ENCODE data around the gene TMEM143.
"Not testable (repeated sequence)": the region's sequence is repeated elsewhere in the genome, so short reads cannot be mapped to it uniquely, and the experiment has no call there.

The TMEM143 gene

GRCh38 chr19:48318286-48318987 is 45.3 kb downstream of the TMEM143 start:
- peaks cover 0 to 3% (median 0%) of the 10 kb centered on the region in 3 experiments for H3K27me3 ChIP-seq (ENCODE audit: control insufficient read depth in 3 of 3, insufficient read depth in 3 of 3, low read depth in 1 of 3, low read length in 3 of 3)
- H3K4me2 ChIP-seq (ENCODE audit: insufficient read depth, low read length, poor library complexity, severe bottlenecking), result no peak overlapping the region
- peak overlapping the region; percentile 30 for H2BK12ac ChIP-seq (ENCODE audit: low read length)
- no peak for DNase-seq (ENCODE audit: low spot score)
- H3K14ac ChIP-seq (ENCODE audit: low read length), result no peak overlapping the region
- H2BK15ac ChIP-seq (ENCODE audit: low read length), result peak overlapping the region; percentile 72
- peak overlapping the region; percentile 74 for H2AK5ac ChIP-seq (ENCODE audit: low read depth, low read length)
- no peaks in the 10 kb centered on the region for H3K9me3 ChIP-seq (replicated peaks in 1 of 2; ENCODE audit: control insufficient read depth in 2 of 2, insufficient read depth in 1 of 2, low read depth in 1 of 2, low read length in 2 of 2)
- no peak overlapping the region for H3K27ac ChIP-seq (replicated peaks; ENCODE audit: low read length)
- H3K4me1 ChIP-seq (ENCODE audit: control insufficient read depth in 2 of 2, insufficient read depth in 1 of 2, low read depth in 1 of 2, low read length in 2 of 2), result peaks cover 0 to 11% of the 10 kb centered on the region in 2 donors
- H3K9ac ChIP-seq (ENCODE audit: low read depth, low read length, poor library complexity), result no peak overlapping the region
- H4K8ac ChIP-seq (ENCODE audit: low read depth, low read length), result no peak overlapping the region
- H3K79me1 ChIP-seq (ENCODE audit: low read depth, low read length), result no peaks in the 10 kb centered on the region
- H4K91ac ChIP-seq (ENCODE audit: low read depth, low read length, poor library complexity), result no peak overlapping the region
- no peak overlapping the region for H3K23ac ChIP-seq (ENCODE audit: low read depth, low read length, poor library complexity)
- H3K18ac ChIP-seq (ENCODE audit: low read length), result no peak overlapping the region
- no peak overlapping the region for H2BK120ac ChIP-seq (ENCODE audit: low read depth, low read length)
- no peak overlapping the region for H2AFZ ChIP-seq (ENCODE audit: low read length)
- WGBS, 2 donors (ENCODE audit: extremely low coverage in 2 of 2, insufficient read length in 2 of 2, insufficient replicate concordance in 1 of 2), result no CpG with 5 or more reads among the region's 21 CpGs
- H3K4me3 ChIP-seq (ENCODE audit: low read length in 2 of 2), result no peak overlapping the region
- H3K4ac ChIP-seq (ENCODE audit: low read length), result no peak overlapping the region
- no peaks in the 10 kb centered on the region for H3K36me3 ChIP-seq (replicated peaks in 1 of 2; ENCODE audit: control insufficient read depth in 2 of 2, insufficient read depth in 2 of 2, low read length in 2 of 2)
- H2BK5ac ChIP-seq (ENCODE audit: low read length), result peak overlapping the region; percentile 85

GRCh38 chr19:48317708-48317960 is 46.1 kb downstream of the TMEM143 start:
- H4K91ac ChIP-seq (ENCODE audit: low read depth, low read length, poor library complexity); H3K4me3 ChIP-seq (ENCODE audit: low read length in 2 of 2); H3K79me1 ChIP-seq (ENCODE audit: low read depth, low read length); H3K14ac ChIP-seq (ENCODE audit: low read length); DNase-seq (ENCODE audit: low spot score); H4K8ac ChIP-seq (ENCODE audit: low read depth, low read length); H3K18ac ChIP-seq (ENCODE audit: low read length); H3K27ac ChIP-seq (replicated peaks; ENCODE audit: low read length); H3K9ac ChIP-seq (ENCODE audit: low read depth, low read length, poor library complexity); H3K9me3 ChIP-seq (replicated peaks in 1 of 2; ENCODE audit: control insufficient read depth in 2 of 2, insufficient read depth in 1 of 2, low read depth in 1 of 2, low read length in 2 of 2); H2BK12ac ChIP-seq (ENCODE audit: low read length); H2BK15ac ChIP-seq (ENCODE audit: low read length); H2BK5ac ChIP-seq (ENCODE audit: low read length); H2BK120ac ChIP-seq (ENCODE audit: low read depth, low read length); H2AK5ac ChIP-seq (ENCODE audit: low read depth, low read length); H2AFZ ChIP-seq (ENCODE audit: low read length); H3K4ac ChIP-seq (ENCODE audit: low read length); H3K4me2 ChIP-seq (ENCODE audit: insufficient read depth, low read length, poor library complexity, severe bottlenecking); H3K23ac ChIP-seq (ENCODE audit: low read depth, low read length, poor library complexity); H3K27me3 ChIP-seq (ENCODE audit: control insufficient read depth in 3 of 3, insufficient read depth in 3 of 3, low read depth in 1 of 3, low read length in 3 of 3); H3K36me3 ChIP-seq (replicated peaks in 1 of 2; ENCODE audit: control insufficient read depth in 2 of 2, insufficient read depth in 2 of 2, low read length in 2 of 2): not testable (repeated sequence)
- WGBS, 2 donors (ENCODE audit: extremely low coverage in 2 of 2, insufficient read length in 2 of 2, insufficient replicate concordance in 1 of 2), result no CpG with 5 or more reads among the region's 9 CpGs
- H3K4me1 ChIP-seq (ENCODE audit: control insufficient read depth in 2 of 2, insufficient read depth in 1 of 2, low read depth in 1 of 2, low read length in 2 of 2), result peaks cover 0 to 11% of the 10 kb centered on the region in 2 donors

- Histone ChIP-seq H3K4me1 (ENCODE audit: control insufficient read depth in 2 of 2, insufficient read depth in 1 of 2, low read depth in 1 of 2, low read length in 2 of 2) (peaks cover 0 to 6% of the 10 kb centered on the region in 2 donors), H3K23ac (ENCODE audit: low read depth, low read length, poor library complexity) (no peak overlapping the region), H3K36me3 (replicated peaks in 1 of 2; ENCODE audit: control insufficient read depth in 2 of 2, insufficient read depth in 2 of 2, low read length in 2 of 2) (no peaks in the 10 kb centered on the region), H2AFZ (ENCODE audit: low read length) (no peak overlapping the region), H2BK12ac (ENCODE audit: low read length) (no peak overlapping the region), H3K9me3 (replicated peaks in 1 of 2; ENCODE audit: control insufficient read depth in 2 of 2, insufficient read depth in 1 of 2, low read depth in 1 of 2, low read length in 2 of 2) (no peaks in the 10 kb centered on the region), H3K27me3 (ENCODE audit: control insufficient read depth in 3 of 3, insufficient read depth in 3 of 3, low read depth in 1 of 3, low read length in 3 of 3) (peaks cover 0 to 9% (median 0%) of the 10 kb centered on the region in 3 experiments), H3K4me2 (ENCODE audit: insufficient read depth, low read length, poor library complexity, severe bottlenecking) (no peak overlapping the region), H2AK5ac (ENCODE audit: low read depth, low read length) (no peak overlapping the region), H2BK120ac (ENCODE audit: low read depth, low read length) (no peak overlapping the region), H3K79me1 (ENCODE audit: low read depth, low read length) (no peaks in the 10 kb centered on the region), H3K27ac (replicated peaks; ENCODE audit: low read length) (no peak overlapping the region), H3K14ac (ENCODE audit: low read length) (no peak overlapping the region), H3K4ac (ENCODE audit: low read length) (no peak overlapping the region), H2BK5ac (ENCODE audit: low read length) (no peak overlapping the region), H2BK15ac (ENCODE audit: low read length) (no peak overlapping the region), H4K8ac (ENCODE audit: low read depth, low read length) (no peak overlapping the region), H3K9ac (ENCODE audit: low read depth, low read length, poor library complexity) (no peak overlapping the region), H4K91ac (ENCODE audit: low read depth, low read length, poor library complexity) (no peak overlapping the region), H3K18ac (ENCODE audit: low read length) (no peak overlapping the region), H3K4me3 (ENCODE audit: low read length in 2 of 2) (no peak overlapping the region)
- DNase-seq (ENCODE audit: low spot score), result no peak
- WGBS, 2 donors (ENCODE audit: extremely low coverage in 2 of 2, insufficient read length in 2 of 2, insufficient replicate concordance in 1 of 2), result no CpG with 5 or more reads among the region's 7 CpGs
Observed at GRCh38 chr19:48315712-48316111, 48.0 kb downstream of the TMEM143 start.

- H3K4me3 ChIP-seq (ENCODE audit: low read length in 2 of 2), result no peak overlapping the region
- no peak overlapping the region for H2AK5ac ChIP-seq (ENCODE audit: low read depth, low read length)
- peaks cover 2 to 5% of the 10 kb centered on the region in 2 donors for H3K4me1 ChIP-seq (ENCODE audit: control insufficient read depth in 2 of 2, insufficient read depth in 1 of 2, low read depth in 1 of 2, low read length in 2 of 2)
- DNase-seq (ENCODE audit: low spot score), result no peak
- no peak overlapping the region for H3K9ac ChIP-seq (ENCODE audit: low read depth, low read length, poor library complexity)
- H3K27me3 ChIP-seq (ENCODE audit: control insufficient read depth in 3 of 3, insufficient read depth in 3 of 3, low read depth in 1 of 3, low read length in 3 of 3), result peaks cover 0 to 6% (median 0%) of the 10 kb centered on the region in 3 experiments
- H3K36me3 ChIP-seq (replicated peaks in 1 of 2; ENCODE audit: control insufficient read depth in 2 of 2, insufficient read depth in 2 of 2, low read length in 2 of 2), result no peaks in the 10 kb centered on the region
- H2BK5ac ChIP-seq (ENCODE audit: low read length), result peak overlapping the region; percentile 15
- no peak overlapping the region for H2AFZ ChIP-seq (ENCODE audit: low read length)
- no peak overlapping the region for H2BK12ac ChIP-seq (ENCODE audit: low read length)
- H3K4me2 ChIP-seq (ENCODE audit: insufficient read depth, low read length, poor library complexity, severe bottlenecking), result no peak overlapping the region
- no peak overlapping the region for H3K14ac ChIP-seq (ENCODE audit: low read length)
- H3K27ac ChIP-seq (replicated peaks; ENCODE audit: low read length), result no peak overlapping the region
- H2BK120ac ChIP-seq (ENCODE audit: low read depth, low read length), result no peak overlapping the region
- H3K9me3 ChIP-seq (replicated peaks in 1 of 2; ENCODE audit: control insufficient read depth in 2 of 2, insufficient read depth in 1 of 2, low read depth in 1 of 2, low read length in 2 of 2), result no peaks in the 10 kb centered on the region
- WGBS, 2 donors (ENCODE audit: extremely low coverage in 2 of 2, insufficient read length in 2 of 2, insufficient replicate concordance in 1 of 2), result no CpG with 5 or more reads among the region's 11 CpGs
- H4K8ac ChIP-seq (ENCODE audit: low read depth, low read length), result no peak overlapping the region
- H4K91ac ChIP-seq (ENCODE audit: low read depth, low read length, poor library complexity), result no peak overlapping the region
- no peak overlapping the region for H3K18ac ChIP-seq (ENCODE audit: low read length)
- H2BK15ac ChIP-seq (ENCODE audit: low read length), result no peak overlapping the region
- H3K23ac ChIP-seq (ENCODE audit: low read depth, low read length, poor library complexity), result no peak overlapping the region
- H3K79me1 ChIP-seq (ENCODE audit: low read depth, low read length), result no peaks in the 10 kb centered on the region
- no peak overlapping the region for H3K4ac ChIP-seq (ENCODE audit: low read length)
Observed at GRCh38 chr19:48311384-48311783, 52.4 kb downstream of the TMEM143 start.
